Measurements from ENCODE around the gene ZNF639. TPM values are rescaled to one million over a fixed set of nuclear protein-coding genes. Genes with fewer than 3 reads are reported as not detected.

The ZNF639 gene
- total RNA-seq, 4 donors from 2014 or later: 24.0 to 51.2 (median 29.8) TPM

- no peaks in the 10 kb centered on the region for H3K27me3 ChIP-seq
Measured at GRCh38 chr3:179323197-179324110, 623 bp downstream of the ZNF639 start.

GRCh38 chr3:179324270-179324754 is 1.5 kb downstream of the ZNF639 start:
- peak overlapping the region in 3 of 4 donors; percentile 87 to 98 (median 97) for H3K4me3 ChIP-seq
- DNase-seq: no peak
- TF ChIP-seq POLR2A (IDR thresholded peaks at IDR 0.05) (no peak), CTCF (IDR thresholded peaks at IDR 0.05) (no peak)
- no peaks in the 10 kb centered on the region for H3K27me3 ChIP-seq
- peaks cover 0 to 16% (median 0%) of the 10 kb centered on the region in 3 donors for H3K36me3 ChIP-seq
- no peaks in the 10 kb centered on the region for H3K9me3 ChIP-seq
- H3K27ac ChIP-seq: peak overlapping the region in 1 of 4 donors; percentile 94
- peaks cover 0 to 20% (median 4%) of the 10 kb centered on the region in 4 donors for H3K4me1 ChIP-seq

More at GRCh38 chr3:179323197-179324110, 623 bp downstream of the ZNF639 start:
- Histone ChIP-seq H3K36me3 (peaks cover 0 to 9% (median 0%) of the 10 kb centered on the region in 3 donors), H3K4me1 (peaks cover 0 to 20% (median 4%) of the 10 kb centered on the region in 4 donors), H3K9me3 (no peaks in the 10 kb centered on the region), H3K27ac (peak overlapping the region; percentile 93 to 96 (median 95)), H3K4me3 (peak overlapping the region; percentile 87 to 98 (median 92))
- peak; percentile 60 to 83 (median 81) for DNase-seq
- TF ChIP-seq POLR2A (IDR thresholded peaks at IDR 0.05) (peak in 1 of 2 donors; percentile 17), CTCF (IDR thresholded peaks at IDR 0.05) (peak in 1 of 6 experiments; percentile 2)

GRCh38 chr3:179330438-179330837 is 7.6 kb downstream of the ZNF639 start:
- Histone ChIP-seq H3K9me3 (no peaks in the 10 kb centered on the region), H3K27ac (no peak overlapping the region), H3K36me3 (peaks cover 0 to 75% (median 0%) of the 10 kb centered on the region in 3 donors), H3K27me3 (no peaks in the 10 kb centered on the region), H3K4me1 (no peaks in the 10 kb centered on the region), H3K4me3 (no peak overlapping the region)
- no peak for DNase-seq
- TF ChIP-seq POLR2A (IDR thresholded peaks at IDR 0.05): no peak
- no peak for TF ChIP-seq CTCF (IDR thresholded peaks at IDR 0.05)

- Histone ChIP-seq H3K36me3 (peaks cover 0 to 92% (median 0%) of the 10 kb centered on the region in 3 donors), H3K4me3 (no peak overlapping the region), H3K9me3 (no peaks in the 10 kb centered on the region), H3K27me3 (no peaks in the 10 kb centered on the region), H3K27ac (no peak overlapping the region), H3K4me1 (no peaks in the 10 kb centered on the region)
- no peak for TF ChIP-seq CTCF (IDR thresholded peaks at IDR 0.05)
- no peak for TF ChIP-seq POLR2A (IDR thresholded peaks at IDR 0.05)
- no peak for DNase-seq
Measured at GRCh38 chr3:179332240-179332639, 9.4 kb downstream of the ZNF639 start.

GRCh38 chr3:179333084-179333483 is 10.3 kb downstream of the ZNF639 start:
- Histone ChIP-seq H3K4me1 (no peaks in the 10 kb centered on the region), H3K36me3 (peaks cover 0 to 88% (median 0%) of the 10 kb centered on the region in 3 donors), H3K9me3 (no peaks in the 10 kb centered on the region), H3K27me3 (no peaks in the 10 kb centered on the region), H3K27ac (no peak overlapping the region), H3K4me3 (no peak overlapping the region)
- no peak for TF ChIP-seq CTCF (IDR thresholded peaks at IDR 0.05)
- TF ChIP-seq POLR2A (IDR thresholded peaks at IDR 0.05): no peak
- DNase-seq: no peak

Data from Peyer's patch (tissue), 4 donors.